Caco-2 (cell line): ENCODE measurements around the gene SPATA21. TPM values are rescaled to one million over a fixed set of nuclear protein-coding genes. Genes with fewer than 3 reads are reported as not detected.

Source experiments
- BruUV-seq: library from RNA; stranded (reverse); fragments of 400-500 nt; replicated peaks from 2 replicates; lab custom pipeline; 2021; lab: Mats Ljungman, UMichigan
- CTCF ChIA-PET: fragments of 300-600 bp; sonication (Branson Sonifier 250); formaldehyde crosslinking; loops from one replicate; lab custom pipeline; 2022; ENCODE audit warnings: antibody characterized with exemption; lab: Charles Lee
- POLR2A ChIA-PET: fragments of 300-600 bp; sonication (Branson Sonifier 250); formaldehyde crosslinking; loops from one replicate; lab custom pipeline; 2022; ENCODE audit warnings: antibody characterized with exemption; lab: Charles Lee
- DNase-seq, 2 experiments: peaks; one replicate each; pipeline versions ENCODE4 v3.0.0 to v3.0.0-alpha.2; 2020 to 2022
- H3K27me3 ChIP-seq: replicated peaks from 2 replicates; pipeline ENCODE4 v1.6.0; 2011; ENCODE audit warnings: low read length; ENCODE audit not compliant: control insufficient read depth, insufficient read depth
- H3K36me3 ChIP-seq: 2 replicates; pipeline ENCODE4 v1.5.1; 2011; ENCODE audit warnings: low read length; ENCODE audit not compliant: control insufficient read depth, insufficient read depth
- H3K4me1 ChIP-seq: fragments of 250-450 bp; sonication (Bioruptor Pico); 2 replicates; pipeline ENCODE4 v1.5.1; 2020; ENCODE audit warnings: mild to moderate bottlenecking
- H3K4me3 ChIP-seq: 2 replicates; pipeline ENCODE4 v1.5.1; 2011; ENCODE audit warnings: low read depth, mild to moderate bottlenecking, control low read depth, low read length
- H3K9me3 ChIP-seq: fragments of 250-450 bp; sonication (Bioruptor Pico); 2 replicates; pipeline ENCODE4 v1.5.1; 2020; ENCODE audit warnings: mild to moderate bottlenecking, moderate library complexity
- H3K27ac Mint-ChIP-seq: one replicate; pipeline ENCODE4 v1.8.0; 2022; ENCODE audit warnings: mixed read lengths; ENCODE audit not compliant: unreplicated experiment
- H3K27me3 Mint-ChIP-seq: one replicate; pipeline ENCODE4 v1.8.0; 2022; ENCODE audit warnings: mixed read lengths; ENCODE audit not compliant: insufficient read depth, unreplicated experiment
- H3K36me3 Mint-ChIP-seq: one replicate; pipeline ENCODE4 v1.8.0; 2022; ENCODE audit warnings: mild to moderate bottlenecking, mixed read lengths; ENCODE audit not compliant: insufficient read depth, unreplicated experiment
- H3K4me1 Mint-ChIP-seq: one replicate; pipeline ENCODE4 v1.8.0; 2022; ENCODE audit warnings: low read depth, mixed read lengths; ENCODE audit not compliant: unreplicated experiment
- H3K4me3 Mint-ChIP-seq: one replicate; pipeline ENCODE4 v1.8.0; 2022; ENCODE audit warnings: mild to moderate bottlenecking, moderate library complexity, mixed read lengths; ENCODE audit not compliant: unreplicated experiment
- H3K9me3 Mint-ChIP-seq: one replicate; pipeline ENCODE4 v1.8.0; 2022; ENCODE audit warnings: mixed read lengths; ENCODE audit not compliant: unreplicated experiment
- CTCF ChIP-seq, 2 experiments: fragments of 200-600 bp in 1 of 2; IDR thresholded peaks; 1 replicate in 1 of 2; 2 replicates in 1 of 2; pipeline versions ENCODE4 v1.5.1 to v1.8.0; 2011 to 2022; ENCODE audit warnings: antibody characterized with exemption in 1 of 2, control low read depth in 1 of 2, inconsistent platforms in 1 of 2, low read depth in 1 of 2, low read length in 1 of 2, mild to moderate bottlenecking in 1 of 2, moderate library complexity in 1 of 2; ENCODE audit not compliant: insufficient read depth in 1 of 2, severe bottlenecking in 1 of 2, unreplicated experiment in 1 of 2
- intact Hi-C: fragments of 100-400 bp; cut with micrococcal nuclease; formaldehyde crosslinking; loops from one replicate; pipeline ENCODE4 v1.10.0; 2022; ENCODE audit not compliant: unreplicated experiment
- total RNA-seq: library from RNA; stranded (reverse); gene quantifications from 2 replicates; pipeline ENCODE4 v1.2.3, GENCODE V29; 2022

The SPATA21 gene
- total RNA-seq, 1 experiment from 2014 or later, result not detected

- Histone ChIP-seq H3K9me3 (no peaks in the 10 kb centered on the region), H3K36me3 (no peaks in the 10 kb centered on the region), H3K4me3 (no peak overlapping the region), H3K4me1 (no peaks in the 10 kb centered on the region), H3K27me3 (no peaks in the 10 kb centered on the region)
- no peaks in the 10 kb centered on the region for H3K4me1 Mint-ChIP-seq
- DNase-seq, result no peak
- intact Hi-C loops, result no loop called here
- no peak overlapping the region for H3K27ac Mint-ChIP-seq
- TF ChIP-seq CTCF (IDR thresholded peaks at IDR 0.05; ENCODE audit: insufficient read depth in 1 of 2, low read depth in 1 of 2, low read length in 1 of 2, severe bottlenecking in 1 of 2, unreplicated experiment in 1 of 2), result no peak
- ChIA-PET POLR2A (no interaction called here), CTCF (no interaction called here)
- no peaks in the 10 kb centered on the region for H3K9me3 Mint-ChIP-seq
- H3K27me3 Mint-ChIP-seq, result peaks cover 10% of the 10 kb centered on the region
- no peaks in the 10 kb centered on the region for H3K36me3 Mint-ChIP-seq
- H3K4me3 Mint-ChIP-seq, result no peak overlapping the region
- no TSS peak for BruUV-seq
These were observed 16.0 kb downstream of the SPATA21 start for GRCh38 chr1:16421201-16421600.

GRCh38 chr1:16420424-16421118, 16.7 kb downstream of the SPATA21 start:
- Mint-ChIP-seq H3K27ac (no peak overlapping the region), H3K9me3 (no peaks in the 10 kb centered on the region), H3K4me1 (no peaks in the 10 kb centered on the region), H3K4me3 (no peak overlapping the region), H3K27me3 (peaks cover 10% of the 10 kb centered on the region), H3K36me3 (no peaks in the 10 kb centered on the region)
- H3K27me3 ChIP-seq, result no peaks in the 10 kb centered on the region
- DNase-seq, result no peak
- no peak for TF ChIP-seq CTCF (IDR thresholded peaks at IDR 0.05; ENCODE audit: insufficient read depth in 1 of 2, low read depth in 1 of 2, low read length in 1 of 2, severe bottlenecking in 1 of 2, unreplicated experiment in 1 of 2)
- BruUV-seq, result no TSS peak
- ChIA-PET CTCF (no interaction called here), POLR2A (no interaction called here)
- no peak overlapping the region for H3K4me3 ChIP-seq
- H3K36me3 ChIP-seq, result no peaks in the 10 kb centered on the region
- H3K9me3 ChIP-seq, result no peaks in the 10 kb centered on the region
- no peaks in the 10 kb centered on the region for H3K4me1 ChIP-seq
- intact Hi-C loops, result no loop called here

GRCh38 chr1:16418823-16419425, 18.3 kb downstream of the SPATA21 start:
- peaks cover 10% of the 10 kb centered on the region for H3K27me3 Mint-ChIP-seq
- intact Hi-C loops, result no loop called here
- ChIA-PET CTCF (no interaction called here), POLR2A (no interaction called here)
- Histone ChIP-seq H3K36me3 (no peaks in the 10 kb centered on the region), H3K27me3 (no peaks in the 10 kb centered on the region), H3K4me3 (no peak overlapping the region), H3K9me3 (no peaks in the 10 kb centered on the region), H3K4me1 (no peaks in the 10 kb centered on the region)
- H3K36me3 Mint-ChIP-seq, result no peaks in the 10 kb centered on the region
- no peaks in the 10 kb centered on the region for H3K9me3 Mint-ChIP-seq
- no TSS peak for BruUV-seq
- H3K4me3 Mint-ChIP-seq, result no peak overlapping the region
- no peak for TF ChIP-seq CTCF (IDR thresholded peaks at IDR 0.05; ENCODE audit: insufficient read depth in 1 of 2, low read depth in 1 of 2, low read length in 1 of 2, severe bottlenecking in 1 of 2, unreplicated experiment in 1 of 2)
- no peak for DNase-seq
- H3K4me1 Mint-ChIP-seq, result no peaks in the 10 kb centered on the region
- no peak overlapping the region for H3K27ac Mint-ChIP-seq
